GM18526 (cell line): Measurements from ENCODE around the gene P3R3URF.

Experiments
- POLR2A ChIP-seq: IDR thresholded peaks from 3 replicates; pipeline ENCODE4 v1.6.1; 2011; ENCODE audit not compliant: insufficient read length; ENCODE audit errors: extremely low read depth

P3R3URF gene

DNA sequence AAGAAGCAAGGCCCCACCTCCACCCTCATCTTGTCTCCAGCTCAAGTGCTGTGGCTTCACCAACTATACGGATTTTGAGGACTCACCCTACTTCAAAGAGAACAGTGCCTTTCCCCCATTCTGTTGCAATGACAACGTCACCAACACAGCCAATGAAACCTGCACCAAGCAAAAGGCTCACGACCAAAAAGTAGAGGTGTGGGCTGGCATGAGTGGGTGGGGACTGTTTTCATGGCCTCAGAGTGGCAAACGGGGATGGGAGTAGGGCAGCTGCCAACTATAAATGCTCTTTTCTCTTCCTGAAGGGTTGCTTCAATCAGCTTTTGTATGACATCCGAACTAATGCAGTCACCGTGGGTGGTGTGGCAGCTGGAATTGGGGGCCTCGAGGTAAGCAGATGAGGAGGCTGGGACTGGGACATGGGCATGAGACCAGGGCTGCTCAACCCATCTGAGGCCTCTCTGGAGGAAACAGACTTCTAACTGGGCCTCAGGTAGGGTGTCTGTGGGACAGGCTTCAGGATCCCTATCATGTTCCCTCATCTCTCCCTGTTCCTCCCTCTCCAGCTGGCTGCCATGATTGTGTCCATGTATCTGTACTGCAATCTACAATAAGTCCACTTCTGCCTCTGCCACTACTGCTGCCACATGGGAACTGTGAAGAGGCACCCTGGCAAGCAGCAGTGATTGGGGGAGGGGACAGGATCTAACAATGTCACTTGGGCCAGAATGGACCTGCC, 8.8 kb upstream of the P3R3URF start:
- TF ChIP-seq POLR2A: no peak

DNA sequence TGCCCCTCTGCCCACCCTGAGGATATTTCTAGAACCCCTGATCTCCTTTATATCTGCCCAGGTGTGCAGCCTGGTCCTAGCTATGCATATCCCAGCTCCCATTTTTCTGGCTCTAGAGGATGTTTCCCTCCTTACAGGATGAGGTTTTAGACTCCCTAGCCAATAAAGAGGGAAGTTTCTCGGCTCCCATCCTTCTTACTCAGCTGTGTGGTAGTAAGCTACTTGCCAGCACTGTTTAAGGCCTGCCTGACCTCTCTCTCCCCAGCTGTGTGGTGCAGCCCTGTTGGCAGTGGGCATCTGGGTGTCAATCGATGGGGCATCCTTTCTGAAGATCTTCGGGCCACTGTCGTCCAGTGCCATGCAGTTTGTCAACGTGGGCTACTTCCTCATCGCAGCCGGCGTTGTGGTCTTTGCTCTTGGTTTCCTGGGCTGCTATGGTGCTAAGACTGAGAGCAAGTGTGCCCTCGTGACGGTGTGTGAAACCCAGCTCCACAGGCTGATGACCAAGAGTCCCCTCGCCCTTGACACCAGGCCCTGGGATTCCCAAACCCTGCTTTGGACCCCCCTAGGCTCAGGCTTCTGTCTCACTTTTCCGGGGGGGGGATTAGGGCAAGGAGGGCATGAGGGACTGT, 7.8 kb upstream of the P3R3URF start:
- TF ChIP-seq POLR2A: no peak

DNA sequence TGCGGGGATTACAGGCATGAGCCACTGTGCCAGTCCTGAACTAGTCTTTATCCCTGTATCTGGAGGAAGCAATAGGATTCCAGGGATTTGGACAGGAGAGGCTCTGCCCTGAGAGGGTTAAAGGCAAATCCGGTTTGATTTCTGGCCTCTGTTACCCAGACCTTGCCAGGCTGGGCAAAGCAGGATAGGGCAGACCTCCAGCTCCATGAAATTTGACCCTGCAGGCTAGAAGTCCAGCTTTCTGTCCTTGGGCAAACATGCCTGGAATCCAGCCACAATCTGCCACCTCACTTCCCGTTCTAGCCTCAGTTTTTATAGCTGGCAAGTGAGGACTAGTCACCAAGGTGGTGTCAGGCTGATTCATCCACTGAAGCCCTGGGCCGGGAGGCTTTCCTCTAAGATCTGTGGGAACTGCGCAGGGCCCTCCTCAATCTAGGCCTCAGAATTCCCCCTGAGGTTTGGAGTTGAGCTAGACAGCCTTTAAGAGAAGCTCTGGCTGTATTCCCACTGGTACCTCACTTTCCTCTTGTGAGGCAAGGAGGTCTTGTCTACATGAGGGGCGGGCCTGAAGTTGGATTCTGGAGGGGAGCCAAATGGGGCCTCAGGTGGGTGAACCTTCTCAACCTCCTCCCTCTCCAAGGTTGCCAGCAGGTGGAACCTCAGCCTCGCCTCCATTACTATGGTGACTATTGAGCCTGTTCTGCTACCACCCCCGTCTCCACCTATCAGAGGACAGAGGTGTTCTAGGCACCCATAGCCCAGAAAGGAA, 7.0 kb upstream of the P3R3URF start:
- no peak for TF ChIP-seq POLR2A

DNA sequence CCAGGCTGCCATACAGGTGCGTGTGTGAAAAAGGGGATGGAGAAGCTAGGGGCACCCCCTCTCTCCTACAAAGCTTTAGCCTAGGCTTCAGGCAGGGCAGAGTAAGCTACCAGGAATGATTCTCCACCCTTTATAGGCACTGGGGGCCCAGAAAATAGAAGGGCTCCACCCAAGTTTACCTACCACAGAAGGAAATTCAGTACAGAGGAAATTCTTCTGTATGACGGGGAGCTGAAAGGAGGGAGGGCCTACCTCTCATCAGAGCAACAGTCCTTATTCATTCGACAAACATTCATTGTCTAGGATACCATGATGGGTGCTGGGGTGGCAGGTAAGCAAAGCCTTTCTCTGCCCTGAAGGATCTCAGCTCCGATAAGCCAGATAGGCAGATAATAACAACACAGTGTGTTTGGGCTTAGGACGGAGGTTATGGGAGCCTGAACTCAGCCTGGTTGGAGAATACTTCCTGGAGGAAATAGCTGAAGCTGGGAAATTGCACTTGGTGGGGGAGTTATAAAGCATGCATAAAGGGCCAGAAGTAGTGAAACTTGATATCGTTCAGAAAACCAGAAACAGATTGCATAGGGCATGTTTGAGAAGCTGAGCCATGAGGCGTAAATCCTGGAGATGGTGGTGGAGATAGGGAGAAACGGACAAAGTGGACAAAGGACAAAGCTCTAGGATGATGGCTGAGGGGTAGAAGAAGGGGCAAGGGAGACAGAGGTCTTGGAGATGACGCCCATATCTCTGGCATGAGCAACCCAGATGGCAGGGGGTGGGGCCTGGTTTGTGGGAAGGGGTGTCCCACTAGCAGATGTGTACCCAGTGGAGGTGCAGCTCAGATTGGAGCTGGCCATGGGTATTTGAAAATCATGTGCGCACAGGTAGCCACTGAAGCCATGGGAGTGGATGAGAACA, 5.3 kb upstream of the P3R3URF start:
- no peak for TF ChIP-seq POLR2A

DNA sequence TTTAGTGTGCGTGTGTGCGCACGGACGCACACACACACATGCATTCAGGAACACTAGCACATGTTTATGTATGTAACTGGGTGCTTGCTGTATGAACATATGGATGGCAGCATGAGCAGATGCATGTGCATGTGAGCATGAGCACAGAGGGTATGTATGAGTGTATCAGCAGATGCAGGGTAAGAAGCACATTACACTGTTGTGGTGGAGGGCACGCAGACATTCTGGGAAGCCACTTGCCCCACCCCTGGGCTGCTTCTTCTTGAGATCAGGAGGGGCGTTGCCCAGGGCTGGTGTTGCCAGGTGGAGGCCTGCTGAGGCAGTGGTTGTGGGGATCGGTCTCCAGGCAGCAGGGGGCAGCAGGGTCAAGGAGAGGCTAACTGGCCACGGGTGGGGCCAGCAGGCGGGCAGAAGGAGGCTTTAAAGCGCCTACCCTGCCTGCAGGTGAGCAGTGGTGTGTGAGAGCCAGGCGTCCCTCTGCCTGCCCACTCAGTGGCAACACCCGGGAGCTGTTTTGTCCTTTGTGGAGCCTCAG, 3.9 kb upstream of the P3R3URF start:
- no peak for TF ChIP-seq POLR2A

DNA sequence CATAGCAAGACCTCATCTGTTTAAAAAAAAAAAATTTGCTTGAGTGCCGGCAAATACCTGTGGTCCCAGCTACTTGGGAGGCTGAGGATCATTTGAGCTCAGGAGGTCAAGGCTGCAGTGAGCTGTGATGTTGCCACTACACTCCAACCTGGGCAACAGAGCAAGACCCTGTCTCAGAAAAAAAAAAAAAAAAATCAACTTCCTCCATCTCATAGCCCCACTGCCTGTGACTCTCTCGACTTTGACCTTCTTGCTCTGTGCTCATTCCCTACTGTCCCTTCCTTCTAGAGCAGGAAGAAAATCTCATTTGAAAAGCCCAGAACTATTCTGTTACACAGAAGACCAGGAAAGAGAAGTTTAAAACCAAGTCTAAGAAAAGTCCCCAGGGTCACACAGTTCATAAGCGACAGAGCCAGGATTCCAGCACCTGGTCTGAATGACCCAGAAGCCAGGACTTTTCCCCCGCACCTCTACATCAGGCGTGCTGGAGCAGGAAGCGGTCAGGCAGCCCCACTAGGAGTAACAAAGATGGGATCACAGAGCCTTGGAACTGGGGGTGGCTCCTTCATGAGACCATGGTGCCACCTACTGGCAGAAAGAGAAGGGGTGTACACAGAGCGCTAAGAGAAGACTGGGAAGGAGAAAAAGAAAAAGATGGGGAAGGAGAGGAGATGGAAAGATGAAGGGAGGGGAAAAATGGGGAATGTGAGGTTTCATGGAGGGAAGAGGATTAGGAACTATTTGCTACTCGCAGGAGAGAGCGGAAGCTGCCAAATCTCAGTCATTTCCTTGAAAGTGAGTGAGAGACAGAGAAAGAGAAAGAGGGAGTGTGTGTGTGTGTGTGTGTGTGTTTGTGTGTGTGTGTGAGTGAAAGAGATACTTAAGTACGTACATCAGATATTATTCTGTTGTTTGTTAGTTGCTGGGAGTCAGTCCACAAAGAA, 3.1 kb upstream of the P3R3URF start:
- no peak for TF ChIP-seq POLR2A

DNA sequence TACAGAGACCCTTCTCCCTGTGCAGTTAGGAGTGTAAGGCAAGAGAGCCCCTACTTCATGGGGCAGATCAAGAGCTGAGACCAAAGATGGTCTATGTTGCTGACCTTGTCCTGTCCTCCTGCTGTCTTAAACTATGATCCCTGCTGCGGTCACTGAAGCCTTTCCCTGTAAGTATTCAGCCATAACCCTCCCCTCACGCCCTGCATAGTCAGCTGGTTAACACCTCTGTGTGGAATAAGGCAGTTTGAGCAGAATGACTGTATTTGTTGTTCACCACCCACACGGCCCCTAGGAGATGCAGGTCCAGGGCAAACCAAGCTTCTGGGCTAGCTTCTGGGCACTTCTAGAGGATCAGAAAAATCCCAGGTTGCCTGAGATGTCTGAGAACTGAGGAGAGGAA, 1.0 kb downstream of the P3R3URF start:
- TF ChIP-seq POLR2A: no peak

DNA sequence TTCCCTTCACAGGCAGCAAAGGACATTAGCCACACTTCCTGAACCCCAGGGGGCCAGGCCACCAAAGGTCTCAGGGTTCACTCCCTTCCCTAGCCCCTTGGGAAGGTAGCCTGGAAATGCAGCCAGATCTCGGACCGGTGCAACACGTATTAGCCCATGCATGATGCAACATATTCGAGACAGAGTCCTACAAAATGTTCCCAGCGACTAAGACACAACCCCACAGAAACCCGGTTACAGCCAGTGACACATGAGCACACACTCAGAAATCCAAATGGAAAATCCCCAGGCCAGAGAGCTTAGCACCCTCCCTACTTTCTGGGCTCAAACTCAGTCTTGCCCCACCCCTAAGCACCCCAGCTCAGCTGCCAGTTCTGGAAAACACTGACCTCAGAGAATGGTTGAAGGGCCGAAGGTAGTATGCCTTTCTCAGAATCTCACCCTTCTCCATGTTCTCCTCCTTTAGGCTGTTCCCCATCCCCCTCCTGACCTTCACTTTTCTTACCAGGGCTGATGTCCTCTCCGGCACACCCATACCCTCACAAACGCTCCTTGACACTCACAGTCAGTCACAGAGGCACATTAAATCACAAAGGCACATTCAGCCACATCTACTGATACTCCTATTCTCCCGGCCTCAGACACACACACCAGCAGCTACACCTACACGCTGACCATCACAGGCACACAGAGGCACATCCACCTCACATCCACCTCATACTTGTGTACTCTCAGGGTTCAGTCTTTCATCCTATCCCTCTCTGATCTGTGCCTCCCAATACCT, 1.6 kb downstream of the P3R3URF start, which contains the start of gene TSPAN1:
Gene TSPAN1, plus strand, starts transcription at position 640 of the 784 bp plus-strand sequence. CDS start 6,021 bp downstream, outside the sequence.
- TF ChIP-seq POLR2A: no peak

DNA sequence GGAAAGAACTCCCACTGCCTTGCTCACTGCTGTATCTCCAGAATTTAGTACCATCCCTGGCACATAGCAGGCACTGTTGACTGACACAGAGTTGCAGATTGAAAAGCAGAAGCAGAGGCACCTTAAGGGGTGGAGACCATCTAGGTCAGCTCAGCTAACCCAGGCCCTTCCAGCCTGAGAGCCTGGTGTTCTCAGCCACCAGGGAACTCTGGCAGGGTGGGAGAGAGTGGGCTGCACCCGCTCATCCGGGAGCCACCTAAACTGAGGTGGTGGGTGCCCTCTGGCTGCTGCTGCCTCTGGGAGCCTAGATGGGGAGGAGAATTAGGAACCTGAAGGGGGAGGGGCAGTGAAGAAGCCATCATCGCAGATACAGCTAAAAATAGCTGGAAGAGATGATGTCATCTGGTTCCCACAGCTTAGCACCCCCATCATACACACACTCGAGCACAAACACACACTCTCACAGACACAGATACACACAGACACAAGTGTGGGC, 2.9 kb downstream of the P3R3URF start:
- no peak for TF ChIP-seq POLR2A

DNA sequence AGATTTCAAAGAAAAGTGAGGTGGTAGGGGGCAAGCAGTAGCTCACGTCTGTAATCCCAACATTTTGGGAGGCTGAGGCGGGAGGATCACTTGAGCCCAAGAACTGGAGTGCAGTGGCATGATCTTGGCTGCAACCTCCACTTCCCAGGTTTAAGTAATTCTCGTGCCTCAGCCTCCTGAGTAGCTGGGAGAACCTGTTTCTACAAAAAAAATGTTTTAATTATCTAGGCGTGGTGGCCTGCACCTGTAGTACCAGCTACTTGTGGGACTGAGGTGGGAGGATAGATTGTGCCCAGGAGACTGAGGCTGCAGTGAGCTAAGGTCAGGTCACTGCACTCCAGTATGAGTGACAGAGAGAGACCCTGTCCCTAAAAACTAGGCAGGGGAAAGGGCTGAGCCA, 4.0 kb downstream of the P3R3URF start:
- no peak for TF ChIP-seq POLR2A

DNA sequence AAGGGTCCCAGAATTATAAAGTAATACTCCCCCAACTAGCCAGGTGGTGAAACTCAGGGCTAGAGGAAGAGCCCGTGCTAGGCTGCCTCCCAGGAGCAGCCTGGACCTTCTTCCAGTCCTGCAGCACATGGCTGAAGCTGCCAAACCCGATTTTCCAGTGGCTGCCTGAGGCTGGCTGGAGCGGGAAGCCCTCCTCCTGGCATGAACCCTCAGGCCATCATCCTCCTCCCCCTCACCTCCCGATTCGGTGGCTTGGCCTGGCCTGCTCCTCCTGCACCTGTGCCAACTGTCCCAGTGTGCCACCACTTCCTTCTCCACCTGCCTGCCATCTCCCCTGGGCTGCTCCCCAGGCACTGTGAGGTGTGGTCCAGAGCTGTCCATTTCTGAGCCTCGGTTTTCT, 4.4 kb downstream of the P3R3URF start:
- TF ChIP-seq POLR2A: no peak

DNA sequence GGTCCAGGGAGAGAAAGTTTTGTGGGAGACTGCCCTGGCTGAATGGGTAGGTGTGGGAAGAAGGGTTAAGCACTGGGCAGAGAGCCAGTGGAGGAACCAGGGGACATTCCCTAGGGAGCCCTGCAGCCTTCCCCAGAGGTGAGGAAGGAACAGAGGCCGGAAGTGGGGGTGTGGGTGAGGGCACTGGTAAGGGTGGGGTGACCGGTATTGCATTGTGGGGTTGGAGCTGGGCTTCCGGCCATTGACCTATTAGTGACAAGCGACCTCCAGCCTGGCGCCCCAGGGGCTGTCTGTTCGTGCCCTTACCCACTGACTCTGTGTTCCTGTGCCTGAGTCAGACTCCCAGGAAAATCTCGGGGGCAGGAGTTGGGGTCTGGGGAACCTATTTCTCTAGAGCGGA, 4.9 kb downstream of the P3R3URF start:
- no peak for TF ChIP-seq POLR2A

DNA sequence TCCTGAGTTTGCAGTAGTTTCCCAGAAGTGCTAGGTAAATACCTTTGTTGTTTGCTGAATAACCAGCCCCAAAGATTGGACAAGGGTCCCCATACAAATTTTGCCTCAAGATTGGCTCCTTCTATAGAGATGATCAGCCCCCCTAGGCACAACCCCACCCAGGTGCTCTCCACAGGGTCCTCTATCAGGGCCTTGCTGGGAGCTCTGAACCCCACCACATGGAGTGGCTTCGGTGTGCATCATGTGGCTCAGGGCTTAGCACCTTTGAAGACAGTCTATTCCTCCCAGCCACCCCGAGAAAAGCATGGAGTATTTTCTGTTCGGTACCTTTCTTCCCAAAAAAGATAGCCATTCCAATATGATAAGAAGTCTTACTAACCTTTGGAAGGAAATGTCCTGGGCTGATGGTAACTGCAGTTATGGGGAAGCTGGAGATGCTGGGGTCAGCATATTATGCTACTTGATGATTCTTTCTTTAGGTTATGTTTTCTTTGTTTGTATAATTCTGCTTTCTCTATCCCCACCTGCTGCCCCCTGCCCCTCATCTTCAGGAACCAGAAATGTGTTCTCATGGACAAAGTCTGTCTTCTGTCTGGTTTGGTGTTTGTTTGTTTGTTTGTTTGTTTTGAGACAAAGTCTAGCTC, 6.4 kb downstream of the P3R3URF start:
- no peak for TF ChIP-seq POLR2A

DNA sequence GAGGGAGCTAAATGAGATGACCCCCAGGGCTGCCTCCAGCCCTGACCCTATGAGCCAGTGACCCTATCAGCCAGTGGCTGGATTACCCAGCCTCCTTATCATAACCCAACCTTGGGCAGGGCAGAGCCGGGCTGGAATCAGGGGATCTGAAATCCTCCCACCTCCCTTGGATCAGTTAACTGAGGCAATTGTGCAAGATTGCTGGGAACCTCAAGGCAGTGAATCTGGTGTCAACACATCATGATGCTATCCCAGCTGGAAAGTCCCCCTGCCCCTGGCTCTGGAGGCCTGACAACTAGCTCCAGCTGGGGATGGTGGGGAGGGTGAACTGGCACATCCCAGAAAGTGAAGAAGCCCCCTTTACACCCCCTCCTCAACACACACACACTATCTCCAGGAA, 7.8 kb downstream of the P3R3URF start:
- no peak for TF ChIP-seq POLR2A
